Fibroblast of peridontal ligament (primary cell): ENCODE results near the gene HS3ST2.

Experiments used
- DNase-seq: peaks from one replicate; pipeline ENCODE4 v3.0.0-alpha.2; 2010; ENCODE audit errors: extremely low read depth

The HS3ST2 gene

GRCh38 chr16:22813948-22814710 is at the start of gene HS3ST2:
Gene HS3ST2, plus strand, starts transcription at chr16:22814162. Its CDS starts 449 bp downstream, at chr16:22814611.
- DNase-seq, result no peak

- DNase-seq, result no peak
Measured at GRCh38 chr16:22764662-22765327, 49.2 kb upstream of the HS3ST2 start.

GRCh38 chr16:22765479-22765878 is 48.5 kb upstream of the HS3ST2 start:
- DNase-seq, result no peak

GRCh38 chr16:22770866-22771265 is 43.1 kb upstream of the HS3ST2 start:
- no peak for DNase-seq

- no peak for DNase-seq
Measured at GRCh38 chr16:22771551-22771950, 42.4 kb upstream of the HS3ST2 start.

DNA sequence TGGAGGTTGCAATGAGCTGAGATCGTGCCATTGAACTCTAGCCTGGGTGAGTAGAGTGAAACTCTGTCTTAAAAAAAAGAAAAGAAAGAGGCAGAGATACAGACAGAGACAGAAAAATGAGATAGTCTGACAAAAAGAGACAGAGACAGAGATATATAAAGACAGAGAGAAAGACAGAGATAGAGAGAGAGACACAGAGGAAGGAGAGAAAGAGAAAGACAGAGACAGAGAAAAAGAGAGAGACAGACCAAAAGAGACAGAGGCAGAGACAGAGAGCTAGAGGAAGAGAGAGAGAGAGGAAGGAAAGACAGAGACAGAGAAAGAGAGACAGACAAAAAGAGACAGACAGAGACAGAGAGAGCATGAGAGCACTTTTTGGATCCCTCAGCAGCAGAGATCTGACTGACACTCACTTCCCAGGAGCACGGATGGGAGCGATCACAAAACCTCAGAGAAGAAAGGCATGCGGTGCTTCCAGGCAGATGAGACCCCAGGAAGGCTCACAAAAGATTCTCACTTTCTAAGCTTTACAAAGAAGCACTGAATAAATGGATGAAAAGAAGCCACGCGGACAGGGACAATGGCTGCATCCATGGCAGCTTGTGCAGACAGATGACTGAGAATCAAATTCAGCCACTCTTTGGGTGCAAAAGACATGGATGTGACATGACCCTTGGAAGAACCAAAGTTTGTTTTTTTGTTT is 38.6 kb upstream of the HS3ST2 start:
- no peak for DNase-seq

DNA sequence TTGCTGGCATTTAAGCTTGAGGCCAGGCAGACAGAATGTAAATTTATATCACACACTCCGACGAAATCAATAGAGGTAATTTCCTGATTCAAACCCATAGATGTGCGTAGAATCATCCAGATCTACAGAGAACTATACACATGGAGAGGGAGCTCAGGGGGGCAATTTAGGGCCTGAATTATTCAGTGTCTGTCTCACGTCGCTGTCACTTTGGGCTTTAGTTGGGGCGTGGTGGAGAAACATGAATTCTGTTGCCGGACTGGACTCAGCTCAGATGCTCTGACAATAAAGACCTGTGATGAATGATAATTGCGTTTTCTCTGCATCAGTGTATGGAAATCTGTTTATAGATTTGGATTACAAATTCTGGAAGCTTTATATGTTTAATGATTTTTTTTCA is 32.5 kb upstream of the HS3ST2 start:
- DNase-seq, result no peak

DNA sequence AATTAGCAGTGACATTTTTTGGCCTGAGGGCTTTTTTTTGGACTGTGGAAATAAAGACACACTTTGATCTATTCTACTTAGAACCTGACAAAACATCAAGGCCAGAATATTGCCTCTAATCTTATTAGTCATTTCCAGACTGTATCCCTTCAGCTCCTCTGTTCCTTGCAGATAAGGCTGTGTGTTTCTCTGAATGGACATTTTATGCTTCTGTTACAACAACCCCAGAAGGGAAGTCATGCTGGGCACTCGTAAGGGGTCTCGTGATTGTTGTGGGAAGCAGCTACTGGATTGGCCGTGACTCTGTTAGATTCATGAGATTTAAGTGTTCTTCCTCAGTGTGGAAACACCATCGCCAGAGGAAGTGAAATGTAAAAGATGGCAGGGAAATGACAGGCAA is 31.6 kb upstream of the HS3ST2 start:
- DNase-seq, result no peak

DNA sequence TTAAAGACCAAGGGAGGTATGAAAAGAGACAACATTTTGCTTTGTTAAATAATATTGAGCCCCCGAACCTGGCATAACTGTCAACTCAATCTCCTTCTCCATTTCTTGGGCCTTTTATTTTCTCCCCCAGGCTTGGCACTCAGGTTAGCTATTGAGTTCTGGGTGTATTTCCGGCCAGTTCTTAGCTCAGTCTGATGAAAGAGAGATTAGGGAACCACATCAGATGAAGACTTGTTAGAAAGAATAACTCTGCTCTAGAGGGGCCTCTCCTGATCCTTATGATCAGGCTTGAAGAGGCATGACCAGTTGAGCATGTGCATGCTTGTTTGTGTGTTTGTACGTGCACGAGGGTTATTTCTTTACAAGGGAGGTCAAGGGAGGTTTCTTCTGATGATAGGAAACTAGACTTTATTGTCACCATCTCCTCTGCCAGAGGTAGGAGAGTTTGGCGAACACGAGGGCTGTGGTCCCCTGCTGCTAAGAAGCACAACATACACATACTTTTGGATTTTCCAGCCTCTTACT is 29.2 kb upstream of the HS3ST2 start:
- no peak for DNase-seq

GRCh38 chr16:22785552-22785951 is 28.4 kb upstream of the HS3ST2 start:
- no peak for DNase-seq

DNA sequence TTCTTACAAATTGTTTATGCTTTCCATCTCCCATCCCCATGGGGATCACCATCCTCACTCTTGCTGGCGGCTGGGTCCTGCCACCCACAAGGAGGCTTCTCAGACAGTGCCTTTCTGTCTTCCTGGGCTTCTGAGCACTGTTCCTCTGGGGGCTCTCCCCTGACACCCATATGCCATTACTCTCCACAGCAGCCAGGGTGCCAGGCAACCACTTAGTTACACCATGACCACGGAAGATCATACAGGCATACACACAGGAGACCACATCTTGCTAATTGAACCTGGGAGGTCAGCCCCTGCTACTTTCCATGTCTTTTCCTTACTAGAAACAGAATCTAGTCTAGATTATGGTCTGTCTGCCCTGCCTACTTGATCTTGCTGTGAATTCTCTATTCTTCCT is 27.7 kb upstream of the HS3ST2 start:
- no peak for DNase-seq

- no peak for DNase-seq
Measured at GRCh38 chr16:22786691-22787090, 27.3 kb upstream of the HS3ST2 start.

DNA sequence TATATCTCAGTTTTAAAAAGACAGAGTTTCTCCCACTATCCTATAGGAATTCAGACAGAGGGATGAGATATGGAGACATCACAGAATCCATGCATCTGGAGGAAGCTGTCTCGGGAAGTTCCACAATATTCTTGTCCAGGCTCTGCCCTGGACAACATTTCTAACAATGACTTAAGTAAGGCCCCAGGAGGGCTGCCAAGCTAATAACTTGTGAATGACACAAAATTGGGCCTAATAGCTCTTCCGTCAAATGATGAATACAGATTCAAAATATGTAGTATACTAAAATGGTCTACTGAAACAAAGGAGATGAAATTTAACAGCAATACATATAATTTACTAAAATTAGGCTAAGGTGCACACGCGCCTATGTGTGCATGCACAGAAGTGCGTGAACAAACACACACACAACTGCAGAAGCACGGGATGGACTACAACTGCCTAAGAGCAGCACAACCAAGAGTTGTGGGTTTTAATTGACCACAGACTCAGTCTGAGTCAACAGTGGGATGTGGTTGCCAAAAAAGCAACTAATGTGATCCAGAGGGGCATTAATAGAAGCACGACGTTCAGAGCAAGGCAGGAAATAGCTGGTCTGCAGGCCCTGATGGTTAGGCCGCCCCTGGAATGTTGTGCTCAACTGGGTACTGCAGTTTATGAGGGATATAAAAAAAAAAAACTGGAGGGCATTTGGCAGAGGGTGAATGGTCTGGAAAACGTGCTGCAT is 26.3 kb upstream of the HS3ST2 start:
- DNase-seq, result peak; percentile 32

DNA sequence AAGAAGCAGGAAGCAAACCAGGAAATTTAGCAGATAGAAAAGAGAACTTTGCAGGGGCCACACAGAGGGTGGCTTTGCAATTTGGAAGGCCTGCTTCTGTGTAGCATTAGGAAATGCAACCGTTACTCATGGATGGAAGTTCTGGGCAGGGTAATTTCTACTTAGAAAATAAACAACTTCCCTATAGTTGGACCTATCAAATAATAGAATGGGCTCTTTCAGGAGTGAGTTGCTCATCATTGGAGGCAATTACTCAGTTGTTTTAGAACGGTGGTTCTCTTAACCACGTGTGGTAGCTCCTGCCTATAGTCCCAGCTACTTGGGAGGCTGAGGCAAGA is 25.8 kb upstream of the HS3ST2 start:
- DNase-seq, result no peak

DNA sequence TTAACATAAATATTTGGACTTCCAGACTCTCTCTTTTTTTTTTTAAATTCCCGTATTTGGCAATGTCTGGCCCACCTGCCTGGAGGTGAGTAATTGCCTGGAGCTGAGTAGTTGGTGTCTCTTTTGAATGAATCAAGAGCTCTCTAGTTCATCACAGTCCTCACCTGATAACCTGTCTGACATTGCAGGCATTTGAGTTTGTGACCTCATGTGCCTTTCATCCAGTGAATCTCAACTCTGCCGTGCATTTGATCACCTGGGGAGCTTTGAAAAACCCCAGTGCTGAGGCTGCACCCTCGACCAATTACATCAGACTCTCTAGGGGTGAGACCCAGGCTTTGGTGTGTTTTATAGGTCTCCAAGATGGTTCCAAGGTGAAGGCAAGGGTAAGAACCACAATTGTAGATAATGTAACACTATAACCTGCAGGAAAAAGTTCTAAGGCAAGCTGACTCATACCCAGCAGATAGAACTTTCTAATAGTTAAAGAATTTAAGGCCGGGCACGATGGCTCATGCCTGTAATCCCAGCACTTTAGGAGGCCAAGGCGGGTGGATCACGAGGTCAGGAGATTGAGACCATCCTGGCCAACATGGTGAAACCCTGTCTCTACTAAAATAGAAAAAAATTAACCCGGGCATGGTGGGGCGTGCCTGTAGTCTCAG is 24.5 kb upstream of the HS3ST2 start:
- no peak for DNase-seq

GRCh38 chr16:22797551-22797950 is 16.4 kb upstream of the HS3ST2 start:
- DNase-seq, result no peak

DNA sequence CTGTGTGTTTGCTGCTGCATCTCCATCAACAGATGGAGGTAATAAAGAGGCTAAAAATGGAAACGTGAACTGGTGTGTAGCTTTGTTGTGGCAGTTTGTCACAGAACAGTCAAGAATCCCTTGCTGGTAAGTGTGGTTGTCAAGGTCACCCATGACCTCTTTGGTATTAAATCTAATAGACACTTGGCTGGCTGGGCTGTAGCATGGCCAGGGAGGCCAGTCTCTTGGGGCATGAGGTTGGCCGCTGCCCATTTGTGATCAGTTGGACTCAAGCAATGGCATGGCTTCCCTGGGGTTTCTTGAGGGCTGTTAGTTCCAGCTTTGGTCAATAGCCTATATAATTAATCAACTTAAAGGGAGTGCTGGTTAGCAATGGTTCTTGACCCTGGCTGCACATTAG is 14.8 kb upstream of the HS3ST2 start:
- no peak for DNase-seq

- no peak for DNase-seq
Measured at GRCh38 chr16:22804893-22805292, 9.1 kb upstream of the HS3ST2 start.

DNA sequence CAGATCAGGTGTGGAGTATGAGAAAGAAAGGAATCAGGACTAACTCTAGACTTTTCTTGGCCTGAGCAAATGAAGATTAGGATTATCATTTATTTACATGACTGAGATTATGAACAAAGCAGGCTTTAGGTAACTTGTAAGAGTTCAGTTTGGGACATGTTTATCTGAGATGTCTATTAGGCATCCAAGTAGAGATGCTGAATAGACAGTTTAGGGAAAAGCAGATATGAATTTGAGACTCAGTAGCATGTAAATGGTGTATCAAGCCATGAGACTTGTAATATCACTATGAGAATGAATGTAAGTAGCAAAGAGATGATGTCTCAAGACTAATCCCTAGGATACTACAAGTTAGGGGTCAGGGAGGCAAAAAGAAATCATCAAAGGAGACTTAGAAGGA is 8.6 kb upstream of the HS3ST2 start:
- DNase-seq, result no peak

- no peak for DNase-seq
Measured at GRCh38 chr16:22806811-22807210, 7.2 kb upstream of the HS3ST2 start.

GRCh38 chr16:22810226-22810625 is 3.7 kb upstream of the HS3ST2 start:
- no peak for DNase-seq
